Measurements from ENCODE around the gene APLNR. TPM values are rescaled to one million over a fixed set of nuclear protein-coding genes. Genes with fewer than 3 reads are reported as not detected.

APLNR gene
- total RNA-seq, 6 experiments from 2014 or later: not detected

DNA sequence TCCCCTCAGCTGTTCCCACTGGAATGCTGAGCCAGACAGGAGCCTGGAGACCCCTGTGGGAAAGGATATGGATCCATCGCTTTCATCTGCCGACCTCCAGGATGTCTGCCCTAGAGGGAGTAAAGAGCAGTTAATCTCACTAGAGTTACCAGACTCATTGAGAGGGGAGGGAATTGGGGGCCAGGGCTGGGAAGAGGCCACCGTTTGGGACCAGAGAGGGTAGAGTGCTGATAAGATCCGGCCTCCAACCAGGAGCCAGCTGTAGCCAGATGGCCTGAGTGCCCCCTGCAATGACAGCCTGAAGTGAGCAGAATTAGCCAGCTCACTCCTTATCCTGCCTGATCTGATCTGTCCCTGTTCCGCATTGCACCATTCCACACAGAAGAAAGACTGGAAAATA is 3.7 kb upstream of the APLNR start:
- Mint-ChIP-seq H3K27ac (no peak overlapping the region), H3K36me3 (ENCODE audit: low read depth) (no peaks in the 10 kb centered on the region), H3K4me3 (no peak overlapping the region), H3K4me1 (ENCODE audit: low read depth) (peaks cover 9% of the 10 kb centered on the region), H3K9me3 (no peaks in the 10 kb centered on the region), H3K27me3 (ENCODE audit: insufficient read depth) (peaks cover 5% of the 10 kb centered on the region)
- TF ChIP-seq, protein P1, sequence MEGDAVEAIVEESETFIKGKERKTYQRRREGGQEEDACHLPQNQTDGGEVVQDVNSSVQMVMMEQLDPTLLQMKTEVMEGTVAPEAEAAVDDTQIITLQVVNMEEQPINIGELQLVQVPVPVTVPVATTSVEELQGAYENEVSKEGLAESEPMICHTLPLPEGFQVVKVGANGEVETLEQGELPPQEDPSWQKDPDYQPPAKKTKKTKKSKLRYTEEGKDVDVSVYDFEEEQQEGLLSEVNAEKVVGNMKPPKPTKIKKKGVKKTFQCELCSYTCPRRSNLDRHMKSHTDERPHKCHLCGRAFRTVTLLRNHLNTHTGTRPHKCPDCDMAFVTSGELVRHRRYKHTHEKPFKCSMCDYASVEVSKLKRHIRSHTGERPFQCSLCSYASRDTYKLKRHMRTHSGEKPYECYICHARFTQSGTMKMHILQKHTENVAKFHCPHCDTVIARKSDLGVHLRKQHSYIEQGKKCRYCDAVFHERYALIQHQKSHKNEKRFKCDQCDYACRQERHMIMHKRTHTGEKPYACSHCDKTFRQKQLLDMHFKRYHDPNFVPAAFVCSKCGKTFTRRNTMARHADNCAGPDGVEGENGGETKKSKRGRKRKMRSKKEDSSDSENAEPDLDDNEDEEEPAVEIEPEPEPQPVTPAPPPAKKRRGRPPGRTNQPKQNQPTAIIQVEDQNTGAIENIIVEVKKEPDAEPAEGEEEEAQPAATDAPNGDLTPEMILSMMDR (IDR thresholded peaks at IDR 0.05): no peak
- DNase-seq: no peak

DNA sequence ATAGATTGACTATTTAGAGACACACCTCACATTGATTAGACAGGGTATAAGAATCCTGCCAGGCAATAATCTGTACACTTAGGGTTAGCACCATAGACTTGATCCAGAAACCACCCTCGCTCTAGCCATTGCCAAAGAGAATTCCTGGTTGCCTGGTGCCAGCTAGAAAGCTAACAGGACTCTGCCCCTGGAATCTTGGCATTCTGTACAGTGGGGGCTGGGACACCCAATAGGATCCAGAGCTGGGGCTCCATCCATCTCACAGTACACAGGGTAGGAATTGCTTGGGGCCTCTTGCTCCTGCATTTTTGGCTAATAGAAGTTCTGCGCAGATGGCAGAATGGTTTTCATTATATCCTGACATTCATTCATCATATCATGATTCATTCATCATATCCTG is 3.0 kb upstream of the APLNR start:
- no peak overlapping the region for H3K4me3 Mint-ChIP-seq
- no peak overlapping the region for H3K27ac Mint-ChIP-seq
- peaks cover 9% of the 10 kb centered on the region for H3K4me1 Mint-ChIP-seq (ENCODE audit: low read depth)
- no peaks in the 10 kb centered on the region for H3K36me3 Mint-ChIP-seq (ENCODE audit: low read depth)
- DNase-seq: no peak
- H3K9me3 Mint-ChIP-seq: no peaks in the 10 kb centered on the region
- TF ChIP-seq, protein P1 (IDR thresholded peaks at IDR 0.05): no peak
- H3K27me3 Mint-ChIP-seq (ENCODE audit: insufficient read depth): peaks cover 8% of the 10 kb centered on the region

DNA sequence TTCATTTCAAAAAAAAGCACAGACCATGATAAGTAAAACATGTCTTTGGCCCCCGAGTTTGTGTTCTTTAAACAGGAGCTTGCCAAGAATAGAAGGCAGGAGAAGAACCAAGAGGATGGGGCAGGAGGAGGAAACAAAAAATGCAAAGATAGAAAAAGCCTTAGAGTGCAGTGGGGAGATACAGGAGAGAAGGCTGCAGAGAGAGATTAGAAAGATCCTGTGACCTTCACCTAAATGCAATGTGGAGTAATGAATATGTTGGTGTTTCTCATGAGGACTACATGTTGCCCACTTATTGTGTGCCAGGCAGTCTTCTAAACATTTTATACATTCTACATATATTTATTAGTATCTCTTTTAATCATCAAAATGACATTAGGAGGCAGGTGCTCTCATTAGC is 2.3 kb upstream of the APLNR start:
- TF ChIP-seq, protein P1 (IDR thresholded peaks at IDR 0.05): no peak
- Mint-ChIP-seq H3K36me3 (ENCODE audit: low read depth) (no peaks in the 10 kb centered on the region), H3K9me3 (no peaks in the 10 kb centered on the region), H3K27me3 (ENCODE audit: insufficient read depth) (peaks cover 10% of the 10 kb centered on the region), H3K4me1 (ENCODE audit: low read depth) (peaks cover 9% of the 10 kb centered on the region), H3K27ac (no peak overlapping the region), H3K4me3 (no peak overlapping the region)
- DNase-seq: no peak

DNA sequence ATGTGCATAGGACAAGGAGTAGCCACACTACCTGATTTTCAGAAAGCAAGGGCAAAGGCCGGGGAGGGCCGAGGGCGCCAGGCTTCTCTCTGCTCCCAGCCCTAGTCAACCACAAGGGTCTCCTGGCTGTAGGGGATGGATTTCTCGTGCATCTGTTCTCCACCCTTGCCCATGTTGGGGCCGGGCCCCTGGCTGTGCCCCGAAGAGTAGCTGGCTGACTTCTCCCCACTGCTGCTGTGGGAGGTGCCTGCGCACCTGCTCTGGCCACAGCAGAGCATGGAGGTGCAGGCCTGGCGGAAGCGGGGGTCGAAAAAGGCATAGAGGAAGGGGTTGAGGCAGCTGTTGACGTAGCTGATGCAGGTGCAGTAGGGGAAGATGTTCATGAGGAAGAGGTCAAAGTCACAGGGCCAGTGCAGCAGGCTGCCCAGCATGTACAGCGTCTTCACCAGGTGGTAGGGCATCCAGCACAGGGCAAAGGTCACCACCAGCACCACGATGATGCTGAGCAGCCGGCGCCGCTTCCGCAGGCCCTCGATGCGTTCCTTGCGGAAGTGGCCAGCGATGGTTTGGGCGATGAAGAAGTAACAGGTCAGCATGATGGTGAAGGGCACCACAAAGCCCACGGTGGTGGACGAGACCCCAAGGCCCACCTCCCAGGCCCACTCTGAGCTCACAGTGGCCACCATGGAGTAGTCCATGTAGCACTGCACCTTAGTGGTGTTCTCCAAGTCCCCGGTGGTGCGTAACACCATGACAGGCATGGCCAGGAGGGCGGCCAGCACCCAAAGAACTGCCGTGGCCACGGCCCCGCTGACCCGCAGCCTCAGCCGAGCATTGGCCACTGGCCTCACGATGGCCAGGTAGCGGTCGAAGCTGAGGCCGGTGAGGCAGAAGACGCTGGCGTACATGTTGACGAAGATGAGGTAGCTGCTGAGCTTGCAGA is 1.0 kb downstream of the APLNR start:
- Mint-ChIP-seq H3K27me3 (ENCODE audit: insufficient read depth) (peaks cover 21% of the 10 kb centered on the region), H3K36me3 (ENCODE audit: low read depth) (no peaks in the 10 kb centered on the region), H3K27ac (no peak overlapping the region), H3K9me3 (no peaks in the 10 kb centered on the region), H3K4me1 (ENCODE audit: low read depth) (peaks cover 29% of the 10 kb centered on the region), H3K4me3 (no peak overlapping the region)
- TF ChIP-seq, protein P1 (IDR thresholded peaks at IDR 0.05): no peak
- no peak for DNase-seq

DNA sequence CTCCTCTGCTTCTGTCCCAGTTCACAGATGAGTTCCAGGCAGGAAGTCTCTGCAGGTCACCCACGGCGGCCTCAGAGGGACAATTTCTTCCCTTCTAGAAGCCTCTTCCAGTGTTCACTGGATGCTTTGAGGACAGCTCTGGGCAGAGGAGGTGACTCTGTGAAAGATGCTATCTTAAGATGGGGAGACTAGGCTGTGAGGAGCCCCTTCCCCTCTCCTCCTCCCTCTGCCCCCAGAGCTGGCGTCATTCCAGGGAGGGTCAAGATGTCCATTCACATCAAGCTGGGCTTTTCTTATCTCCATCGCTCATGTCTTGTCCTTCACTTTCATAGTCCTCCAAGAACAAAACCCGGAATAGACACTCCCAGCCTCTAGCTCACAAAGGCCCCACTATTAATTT is 3.3 kb downstream of the APLNR start:
- Mint-ChIP-seq H3K27ac (no peak overlapping the region), H3K4me1 (ENCODE audit: low read depth) (peaks cover 48% of the 10 kb centered on the region)
- DNase-seq: no peak

More for the DNA sequence above, 3.3 kb downstream of the APLNR start:
- H3K36me3 Mint-ChIP-seq (ENCODE audit: low read depth): no peaks in the 10 kb centered on the region
- TF ChIP-seq, protein P1 (IDR thresholded peaks at IDR 0.05): no peak
- no peak overlapping the region for H3K4me3 Mint-ChIP-seq
- no peaks in the 10 kb centered on the region for H3K9me3 Mint-ChIP-seq
- peaks cover 24% of the 10 kb centered on the region for H3K27me3 Mint-ChIP-seq (ENCODE audit: insufficient read depth)

Data from HFFc6 (cell line).